ENCODE measurements around the gene TAF4. TPM values are rescaled to one million over a fixed set of nuclear protein-coding genes. Genes with fewer than 3 reads are reported as not detected.
A peak's percentile ranks its signal among the peaks of the same experiment; 100 is the strongest.
"Not testable (repeated sequence)": the region's sequence is repeated elsewhere in the genome, so short reads cannot be mapped to it uniquely, and the experiment has no call there.

Gene TAF4
- total RNA-seq, 1 donor from 2014 or later = 7.6 TPM

- no peak for DNase-seq
These were observed 7.6 kb upstream of the TAF4 start for GRCh38 chr20:62073323-62073722.

GRCh38 chr20:62071669-62072430, 6.2 kb upstream of the TAF4 start:
- not testable (repeated sequence) for DNase-seq

GRCh38 chr20:62069741-62070216, 4.1 kb upstream of the TAF4 start:
- DNase-seq = no peak

GRCh38 chr20:62068997-62069396, 3.3 kb upstream of the TAF4 start:
- no peak for DNase-seq

- no peak for DNase-seq
These were observed 2.0 kb upstream of the TAF4 start for GRCh38 chr20:62067547-62068260.

GRCh38 chr20:62066983-62067433, 1.3 kb upstream of the TAF4 start:
- peak; percentile 17 for DNase-seq

- DNase-seq = peak; percentile 29
These were observed 780 bp upstream of the TAF4 start for GRCh38 chr20:62066339-62066982.

GRCh38 chr20:62064770-62065673, 659 bp downstream of the TAF4 start:
- no peak for DNase-seq

GRCh38 chr20:62063981-62064769, 1.5 kb downstream of the TAF4 start:
- no peak for DNase-seq

- peak; percentile 28 for DNase-seq
These were observed 2.2 kb downstream of the TAF4 start for GRCh38 chr20:62063315-62063980.

GRCh38 chr20:62062661-62063314, 2.9 kb downstream of the TAF4 start:
- DNase-seq = no peak

- no peak for DNase-seq
These were observed 3.7 kb downstream of the TAF4 start for GRCh38 chr20:62061851-62062423.

- DNase-seq = no peak
These were observed 4.8 kb downstream of the TAF4 start for GRCh38 chr20:62060631-62061541.

- DNase-seq = no peak
These were observed 5.6 kb downstream of the TAF4 start for GRCh38 chr20:62059920-62060630.

GRCh38 chr20:62059401-62059800, 6.3 kb downstream of the TAF4 start:
- DNase-seq = no peak

GRCh38 chr20:62058941-62059340, 6.7 kb downstream of the TAF4 start:
- DNase-seq = no peak

GRCh38 chr20:62056975-62057374, 8.7 kb downstream of the TAF4 start:
- DNase-seq = no peak

- DNase-seq = no peak
These were observed 9.3 kb downstream of the TAF4 start for GRCh38 chr20:62056377-62056776.
